ENCODE results near the gene MTHFD2L. TPM values are rescaled to one million over a fixed set of nuclear protein-coding genes. Genes with fewer than 3 reads are reported as not detected.

MTHFD2L gene
- total and polyA plus RNA-seq, 10 of the 15 experiments (the other 5 are each of a cell fraction or from before 2014, with no cell fraction given), result 4.8 to 25.4 (median 14.4) TPM

DNA sequence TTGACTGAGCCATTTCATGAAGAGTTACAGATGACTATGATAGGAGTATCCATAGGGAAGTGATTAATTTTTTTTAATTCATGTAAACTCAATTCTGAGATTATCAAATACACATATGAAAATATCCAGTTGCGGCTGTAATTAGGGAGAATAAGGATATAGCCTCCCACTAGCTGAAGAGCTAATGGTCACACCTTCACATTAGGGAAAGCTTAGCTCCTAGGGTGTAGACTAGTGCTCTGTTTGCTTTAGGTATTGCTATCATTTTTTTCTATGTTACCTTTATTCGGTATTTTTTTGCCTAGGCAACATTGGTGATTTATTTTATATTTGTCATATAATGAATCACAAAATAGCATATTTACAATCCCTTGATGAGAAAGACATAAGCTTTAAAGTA is 110.7 kb downstream of the MTHFD2L start:
- H3K27me3 ChIP-seq (replicated peaks in 1 of 2; ENCODE audit: control insufficient read depth in 2 of 2, insufficient read depth in 2 of 2, low read length in 1 of 2), result no peaks in the 10 kb centered on the region
- no peaks in the 10 kb centered on the region for H3K79me2 ChIP-seq (ENCODE audit: control insufficient read depth, insufficient read depth, low read length)
- no peak overlapping the region for H3K4me3 ChIP-seq
- no peaks in the 10 kb centered on the region for H3K9me3 ChIP-seq (replicated peaks; ENCODE audit: control insufficient read depth, insufficient read depth, low read length)
- no peak overlapping the region for H2AFZ ChIP-seq (ENCODE audit: control insufficient read depth, low read depth, low read length)
- 93% methylated on average over 2 of the region's 2 CpGs for WGBS (ENCODE audit: insufficient coverage, insufficient replicate concordance, low lambda C conversion rate, missing lambda C conversion rate)
- no peak for ATAC-seq
- ChIA-PET CTCF (interaction anchor here (0.7 to 1.2 kb wide), 4 partner anchors 12 to 63 kb away, joined by 3 to 5 read pairs (median 4); no protein-coding TSS in a partner anchor), POLR2A (no interaction called here), RAD21 (ENCODE audit: unreplicated experiment) (no interaction called here), SMC1A (ENCODE audit: uncharacterized antibody, unreplicated experiment) (interaction anchor here (0.6 to 3.1 kb wide), 2 partner anchors 11 to 763 kb away, joined by 3 to 7 read pairs; no protein-coding TSS in a partner anchor)
- no peak for FAIRE-seq
- H4K20me1 ChIP-seq (ENCODE audit: control insufficient read depth, insufficient read depth), result no peaks in the 10 kb centered on the region
- H3K9ac ChIP-seq (ENCODE audit: control insufficient read depth, insufficient read depth, low read length), result no peak overlapping the region
- no TSS peak for BruUV-seq (replicated peaks)
- TF ChIP-seq BHLHE40 (IDR thresholded peaks at IDR 0.05; ENCODE audit: borderline replicate concordance in 1 of 2, low read depth in 2 of 2, low read length in 1 of 2), result no peak
- TF ChIP-seq, protein P1, sequence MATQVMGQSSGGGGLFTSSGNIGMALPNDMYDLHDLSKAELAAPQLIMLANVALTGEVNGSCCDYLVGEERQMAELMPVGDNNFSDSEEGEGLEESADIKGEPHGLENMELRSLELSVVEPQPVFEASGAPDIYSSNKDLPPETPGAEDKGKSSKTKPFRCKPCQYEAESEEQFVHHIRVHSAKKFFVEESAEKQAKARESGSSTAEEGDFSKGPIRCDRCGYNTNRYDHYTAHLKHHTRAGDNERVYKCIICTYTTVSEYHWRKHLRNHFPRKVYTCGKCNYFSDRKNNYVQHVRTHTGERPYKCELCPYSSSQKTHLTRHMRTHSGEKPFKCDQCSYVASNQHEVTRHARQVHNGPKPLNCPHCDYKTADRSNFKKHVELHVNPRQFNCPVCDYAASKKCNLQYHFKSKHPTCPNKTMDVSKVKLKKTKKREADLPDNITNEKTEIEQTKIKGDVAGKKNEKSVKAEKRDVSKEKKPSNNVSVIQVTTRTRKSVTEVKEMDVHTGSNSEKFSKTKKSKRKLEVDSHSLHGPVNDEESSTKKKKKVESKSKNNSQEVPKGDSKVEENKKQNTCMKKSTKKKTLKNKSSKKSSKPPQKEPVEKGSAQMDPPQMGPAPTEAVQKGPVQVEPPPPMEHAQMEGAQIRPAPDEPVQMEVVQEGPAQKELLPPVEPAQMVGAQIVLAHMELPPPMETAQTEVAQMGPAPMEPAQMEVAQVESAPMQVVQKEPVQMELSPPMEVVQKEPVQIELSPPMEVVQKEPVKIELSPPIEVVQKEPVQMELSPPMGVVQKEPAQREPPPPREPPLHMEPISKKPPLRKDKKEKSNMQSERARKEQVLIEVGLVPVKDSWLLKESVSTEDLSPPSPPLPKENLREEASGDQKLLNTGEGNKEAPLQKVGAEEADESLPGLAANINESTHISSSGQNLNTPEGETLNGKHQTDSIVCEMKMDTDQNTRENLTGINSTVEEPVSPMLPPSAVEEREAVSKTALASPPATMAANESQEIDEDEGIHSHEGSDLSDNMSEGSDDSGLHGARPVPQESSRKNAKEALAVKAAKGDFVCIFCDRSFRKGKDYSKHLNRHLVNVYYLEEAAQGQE (IDR thresholded peaks at IDR 0.05; ENCODE audit: low read depth, low read length), result no peak
- TF ChIP-seq, protein P2, sequence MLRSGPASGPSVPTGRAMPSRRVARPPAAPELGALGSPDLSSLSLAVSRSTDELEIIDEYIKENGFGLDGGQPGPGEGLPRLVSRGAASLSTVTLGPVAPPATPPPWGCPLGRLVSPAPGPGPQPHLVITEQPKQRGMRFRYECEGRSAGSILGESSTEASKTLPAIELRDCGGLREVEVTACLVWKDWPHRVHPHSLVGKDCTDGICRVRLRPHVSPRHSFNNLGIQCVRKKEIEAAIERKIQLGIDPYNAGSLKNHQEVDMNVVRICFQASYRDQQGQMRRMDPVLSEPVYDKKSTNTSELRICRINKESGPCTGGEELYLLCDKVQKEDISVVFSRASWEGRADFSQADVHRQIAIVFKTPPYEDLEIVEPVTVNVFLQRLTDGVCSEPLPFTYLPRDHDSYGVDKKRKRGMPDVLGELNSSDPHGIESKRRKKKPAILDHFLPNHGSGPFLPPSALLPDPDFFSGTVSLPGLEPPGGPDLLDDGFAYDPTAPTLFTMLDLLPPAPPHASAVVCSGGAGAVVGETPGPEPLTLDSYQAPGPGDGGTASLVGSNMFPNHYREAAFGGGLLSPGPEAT (IDR thresholded peaks at IDR 0.05; ENCODE audit: low read depth), result no peak
- TF ChIP-seq ZNF274 (IDR thresholded peaks at IDR 0.05; ENCODE audit: insufficient read depth, insufficient read length), result no peak
- TF ChIP-seq, protein P3, sequence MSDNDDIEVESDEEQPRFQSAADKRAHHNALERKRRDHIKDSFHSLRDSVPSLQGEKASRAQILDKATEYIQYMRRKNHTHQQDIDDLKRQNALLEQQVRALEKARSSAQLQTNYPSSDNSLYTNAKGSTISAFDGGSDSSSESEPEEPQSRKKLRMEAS (IDR thresholded peaks at IDR 0.05; ENCODE audit: low read depth, low read length), result no peak
- no peak for TF ChIP-seq STAT1 (conservative IDR thresholded peaks at IDR 0.05)
- no peak for TF ChIP-seq RCOR1 (conservative IDR thresholded peaks at IDR 0.05; ENCODE audit: low read depth, low read length)
- no peak for TF ChIP-seq CBX3 (IDR thresholded peaks at IDR 0.05; ENCODE audit: borderline replicate concordance, low read depth)
- TF ChIP-seq, protein P4, sequence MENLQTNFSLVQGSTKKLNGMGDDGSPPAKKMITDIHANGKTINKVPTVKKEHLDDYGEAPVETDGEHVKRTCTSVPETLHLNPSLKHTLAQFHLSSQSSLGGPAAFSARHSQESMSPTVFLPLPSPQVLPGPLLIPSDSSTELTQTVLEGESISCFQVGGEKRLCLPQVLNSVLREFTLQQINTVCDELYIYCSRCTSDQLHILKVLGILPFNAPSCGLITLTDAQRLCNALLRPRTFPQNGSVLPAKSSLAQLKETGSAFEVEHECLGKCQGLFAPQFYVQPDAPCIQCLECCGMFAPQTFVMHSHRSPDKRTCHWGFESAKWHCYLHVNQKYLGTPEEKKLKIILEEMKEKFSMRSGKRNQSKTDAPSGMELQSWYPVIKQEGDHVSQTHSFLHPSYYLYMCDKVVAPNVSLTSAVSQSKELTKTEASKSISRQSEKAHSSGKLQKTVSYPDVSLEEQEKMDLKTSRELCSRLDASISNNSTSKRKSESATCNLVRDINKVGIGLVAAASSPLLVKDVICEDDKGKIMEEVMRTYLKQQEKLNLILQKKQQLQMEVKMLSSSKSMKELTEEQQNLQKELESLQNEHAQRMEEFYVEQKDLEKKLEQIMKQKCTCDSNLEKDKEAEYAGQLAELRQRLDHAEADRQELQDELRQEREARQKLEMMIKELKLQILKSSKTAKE (IDR thresholded peaks at IDR 0.05; ENCODE audit: low read depth, poor library complexity, severe bottlenecking), result no peak
- no peak overlapping the region for H3K4me2 ChIP-seq (ENCODE audit: control insufficient read depth, insufficient read depth)
- no peaks in the 10 kb centered on the region for H3K4me1 ChIP-seq (ENCODE audit: control insufficient read depth, insufficient read depth, low read length)
- DNase-seq (ENCODE audit: low read depth, low spot score), result no peak
- in situ Hi-C loops (cut with MboI) (no loop called here), intact Hi-C loops (cut with micrococcal nuclease; ENCODE audit: unreplicated experiment) (no loop called here)
- no peak overlapping the region for H3K27ac ChIP-seq (ENCODE audit: control insufficient read depth, insufficient read depth)
- no peaks in the 10 kb centered on the region for H3K36me3 ChIP-seq (ENCODE audit: control insufficient read depth in 2 of 2, insufficient read depth in 2 of 2, low read length in 1 of 2)
